Lower lobe of right lung (tissue), 2 donors: ENCODE results near the gene FBH1. TPM values are rescaled to one million over a fixed set of nuclear protein-coding genes. Genes with fewer than 3 reads are reported as not detected.
A peak's percentile ranks its signal among the peaks of the same experiment; 100 is the strongest.

Experiments
- ATAC-seq, 2 donors: fragments of 200-7000 bp; cut with Tn5 transposase; one replicate each; pipeline ENCODE4 v1.9.1; 2020 to 2022; ENCODE audit warnings: mild to moderate bottlenecking in 2 of 2, moderate library complexity in 2 of 2
- DNase-seq: peaks from one replicate; pipeline ENCODE4 v3.0.0-alpha.2; 2020
- H3K27ac ChIP-seq: fragments of 200-600 bp; one replicate; pipeline ENCODE4 v1.8.0; 2022
- H3K27me3 ChIP-seq: fragments of 200-600 bp; one replicate; pipeline ENCODE4 v1.8.0; 2022; ENCODE audit warnings: low read depth
- H3K36me3 ChIP-seq: fragments of 200-600 bp; one replicate; pipeline ENCODE4 v1.8.0; 2022; ENCODE audit warnings: mild to moderate bottlenecking
- H3K4me1 ChIP-seq: fragments of 200-600 bp; one replicate; pipeline ENCODE4 v1.8.0; 2022
- H3K4me3 ChIP-seq: fragments of 200-600 bp; one replicate; pipeline ENCODE4 v1.8.0; 2022; ENCODE audit warnings: mild to moderate bottlenecking
- H3K9me3 ChIP-seq: fragments of 200-600 bp; one replicate; pipeline ENCODE4 v1.8.0; 2022
- CTCF ChIP-seq: fragments of 200-600 bp; IDR thresholded peaks from one replicate; pipeline ENCODE4 v1.8.0; 2022; ENCODE audit warnings: antibody characterized with exemption, mild to moderate bottlenecking
- intact Hi-C: fragments of 100-400 bp; cut with DNase I; formaldehyde crosslinking; loops from one replicate; pipeline ENCODE4 v1.11.0; 2022
- total RNA-seq: library from RNA; stranded (reverse); fragmentation: NEBNext Ultra II Directional; extraction: Animal tissue kit (Norgen Biotek cat#: 25700); gene quantifications from one replicate; pipeline ENCODE4 v1.2.1, GENCODE V29; 2021
- donor health status: DM: no; HTN: yes; CAD: no; lungs with severe emphysema.

FBH1 gene
- total RNA-seq, 1 donor from 2014 or later, result 64.7 TPM

GRCh38 chr10:5973069-5973468 is 83.0 kb downstream of the FBH1 start:
- peaks cover 51% of the 10 kb centered on the region for H3K4me1 ChIP-seq
- H3K36me3 ChIP-seq, result peaks cover 6% of the 10 kb centered on the region
- no peaks in the 10 kb centered on the region for H3K27me3 ChIP-seq
- intact Hi-C loops, result no loop called here
- no peak overlapping the region for H3K4me3 ChIP-seq
- ATAC-seq, result no peak
- H3K9me3 ChIP-seq, result no peaks in the 10 kb centered on the region
- H3K27ac ChIP-seq, result no peak overlapping the region
- DNase-seq, result no peak
- no peak for TF ChIP-seq CTCF

GRCh38 chr10:5975641-5976473 is 85.8 kb downstream of the FBH1 start:
- Histone ChIP-seq H3K36me3 (no peaks in the 10 kb centered on the region), H3K27ac (peak overlapping the region; percentile 98), H3K27me3 (no peaks in the 10 kb centered on the region), H3K4me3 (peak overlapping the region; percentile 98), H3K9me3 (no peaks in the 10 kb centered on the region), H3K4me1 (peaks cover 44% of the 10 kb centered on the region)
- DNase-seq (peak; percentile 48), ATAC-seq (peak; percentile 11 to 37)
- intact Hi-C loops, result no loop called here
- TF ChIP-seq CTCF, result no peak

GRCh38 chr10:5976512-5977470 is 86.7 kb downstream of the FBH1 start:
- Histone ChIP-seq H3K9me3 (no peaks in the 10 kb centered on the region), H3K27me3 (no peaks in the 10 kb centered on the region), H3K27ac (peak overlapping the region; percentile 98), H3K4me3 (peak overlapping the region; percentile 98), H3K36me3 (no peaks in the 10 kb centered on the region), H3K4me1 (peaks cover 35% of the 10 kb centered on the region)
- ATAC-seq (peak; percentile 76 to 79), DNase-seq (peak; percentile 72)
- intact Hi-C loops, result no loop called here
- TF ChIP-seq CTCF, result no peak

- intact Hi-C loops, result no loop called here
- peak; percentile 36 for TF ChIP-seq CTCF
- H3K36me3 ChIP-seq, result no peaks in the 10 kb centered on the region
- peak; percentile 88 for DNase-seq
- H3K4me1 ChIP-seq, result peaks cover 26% of the 10 kb centered on the region
- H3K27ac ChIP-seq, result peak within 1 kb of the TSS; percentile 98
- peak; percentile 93 to 95 for ATAC-seq
- peak within 1 kb of the TSS; percentile 98 for H3K4me3 ChIP-seq
- no peaks in the 10 kb centered on the region for H3K27me3 ChIP-seq
- no peaks in the 10 kb centered on the region for H3K9me3 ChIP-seq
Measured at GRCh38 chr10:5977471-5978229, 87.6 kb downstream of the FBH1 start, which contains the start of gene IL15RA. Gene IL15RA (minus strand): TSS chr10:5977543. CDS start chr10:5977492, 51 bp downstream.

- ATAC-seq, result no peak
- H3K27ac ChIP-seq, result peak overlapping the region; percentile 98
Measured at GRCh38 chr10:5978230-5978489, 88.1 kb downstream of the FBH1 start.

More at GRCh38 chr10:5978230-5978489, 88.1 kb downstream of the FBH1 start:
- H3K36me3 ChIP-seq, result no peaks in the 10 kb centered on the region
- TF ChIP-seq CTCF, result no peak
- H3K4me3 ChIP-seq, result peak overlapping the region; percentile 98
- DNase-seq, result no peak
- peaks cover 22% of the 10 kb centered on the region for H3K4me1 ChIP-seq
- H3K9me3 ChIP-seq, result no peaks in the 10 kb centered on the region
- intact Hi-C loops, result no loop called here
- no peaks in the 10 kb centered on the region for H3K27me3 ChIP-seq
